ENCODE data around the gene GRIFIN. TPM values are rescaled to one million over a fixed set of nuclear protein-coding genes. Genes with fewer than 3 reads are reported as not detected.

GRIFIN gene
- total RNA-seq, 4 donors from 2014 or later = not detected

DNA sequence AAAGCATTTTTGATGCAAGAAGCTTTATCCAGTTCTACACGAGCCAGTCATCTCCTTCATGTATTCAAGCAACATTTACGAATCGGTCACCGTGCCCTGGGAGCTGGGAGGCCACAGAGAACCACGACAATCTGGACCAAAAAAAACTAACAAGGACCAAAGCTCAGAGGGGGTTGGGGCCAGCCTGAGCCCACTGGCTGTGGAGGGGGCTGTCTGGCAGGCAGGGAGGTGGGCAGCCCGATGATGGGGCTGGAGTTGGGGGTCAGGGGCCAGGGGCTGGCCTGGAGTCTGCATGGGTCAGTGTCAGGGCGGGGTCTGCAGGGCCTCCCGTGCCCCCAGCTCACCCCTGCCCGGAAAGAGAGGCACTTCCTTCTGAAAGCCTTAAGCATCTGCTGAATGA lies 12.5 kb upstream of the GRIFIN start:
- WGBS, 2 donors = 56 to 67% methylated on average over 1 to 7 of the region's 9 CpGs
- intact Hi-C loops (cut with DNase I) = no loop called here
- Histone ChIP-seq H3K36me3 (no peaks in the 10 kb centered on the region), H3K27me3 (peaks cover 0 to 50% (median 0%) of the 10 kb centered on the region in 4 donors), H3K4me3 (no peak overlapping the region), H3K4me1 (peaks cover 3 to 44% (median 28%) of the 10 kb centered on the region in 3 donors), H3K27ac (peak overlapping the region in 3 of 4 donors; percentile 35 to 78 (median 60)), H3K9me3 (no peaks in the 10 kb centered on the region)
- DNase-seq = no peak
- no peak for TF ChIP-seq POLR2A (IDR thresholded peaks at IDR 0.05)
- TF ChIP-seq, protein P1, sequence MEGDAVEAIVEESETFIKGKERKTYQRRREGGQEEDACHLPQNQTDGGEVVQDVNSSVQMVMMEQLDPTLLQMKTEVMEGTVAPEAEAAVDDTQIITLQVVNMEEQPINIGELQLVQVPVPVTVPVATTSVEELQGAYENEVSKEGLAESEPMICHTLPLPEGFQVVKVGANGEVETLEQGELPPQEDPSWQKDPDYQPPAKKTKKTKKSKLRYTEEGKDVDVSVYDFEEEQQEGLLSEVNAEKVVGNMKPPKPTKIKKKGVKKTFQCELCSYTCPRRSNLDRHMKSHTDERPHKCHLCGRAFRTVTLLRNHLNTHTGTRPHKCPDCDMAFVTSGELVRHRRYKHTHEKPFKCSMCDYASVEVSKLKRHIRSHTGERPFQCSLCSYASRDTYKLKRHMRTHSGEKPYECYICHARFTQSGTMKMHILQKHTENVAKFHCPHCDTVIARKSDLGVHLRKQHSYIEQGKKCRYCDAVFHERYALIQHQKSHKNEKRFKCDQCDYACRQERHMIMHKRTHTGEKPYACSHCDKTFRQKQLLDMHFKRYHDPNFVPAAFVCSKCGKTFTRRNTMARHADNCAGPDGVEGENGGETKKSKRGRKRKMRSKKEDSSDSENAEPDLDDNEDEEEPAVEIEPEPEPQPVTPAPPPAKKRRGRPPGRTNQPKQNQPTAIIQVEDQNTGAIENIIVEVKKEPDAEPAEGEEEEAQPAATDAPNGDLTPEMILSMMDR (IDR thresholded peaks at IDR 0.05) = no peak

DNA sequence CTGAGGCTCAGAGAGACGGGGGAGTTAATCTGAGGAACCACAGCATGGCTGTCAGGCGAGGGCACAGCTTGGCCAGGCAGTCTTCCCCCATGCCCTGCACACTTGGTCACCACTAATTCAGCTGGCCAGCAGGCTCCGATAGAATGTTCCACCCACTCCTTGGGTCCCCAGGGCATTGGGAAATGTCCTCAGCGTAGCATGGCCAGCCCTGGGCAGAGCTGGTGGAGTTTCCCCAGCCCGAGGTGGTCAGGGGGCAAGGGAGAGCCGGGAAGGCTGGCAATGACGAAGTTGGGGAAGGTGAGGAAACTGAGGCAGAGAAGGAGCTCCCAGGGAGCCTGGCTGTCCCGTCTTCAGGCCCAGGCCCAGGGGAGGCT lies 12.1 kb upstream of the GRIFIN start:
- H3K27ac ChIP-seq = peak overlapping the region in 3 of 4 donors; percentile 35 to 78 (median 60)
- no peak for DNase-seq
- H3K36me3 ChIP-seq = no peaks in the 10 kb centered on the region
- no peak overlapping the region for H3K4me3 ChIP-seq
- H3K9me3 ChIP-seq = peaks cover 0 to 3% (median 1%) of the 10 kb centered on the region in 3 donors
- H3K27me3 ChIP-seq = peaks cover 0 to 52% (median 0%) of the 10 kb centered on the region in 4 donors
- no peak for TF ChIP-seq POLR2A (IDR thresholded peaks at IDR 0.05)
- TF ChIP-seq, protein P1 (IDR thresholded peaks at IDR 0.05) = no peak
- 69 to 71% methylated on average over 4 to 8 of the region's 8 CpGs for WGBS, 2 donors
- peaks cover 3 to 39% (median 23%) of the 10 kb centered on the region in 3 donors for H3K4me1 ChIP-seq
- intact Hi-C loops (cut with DNase I) = no loop called here

DNA sequence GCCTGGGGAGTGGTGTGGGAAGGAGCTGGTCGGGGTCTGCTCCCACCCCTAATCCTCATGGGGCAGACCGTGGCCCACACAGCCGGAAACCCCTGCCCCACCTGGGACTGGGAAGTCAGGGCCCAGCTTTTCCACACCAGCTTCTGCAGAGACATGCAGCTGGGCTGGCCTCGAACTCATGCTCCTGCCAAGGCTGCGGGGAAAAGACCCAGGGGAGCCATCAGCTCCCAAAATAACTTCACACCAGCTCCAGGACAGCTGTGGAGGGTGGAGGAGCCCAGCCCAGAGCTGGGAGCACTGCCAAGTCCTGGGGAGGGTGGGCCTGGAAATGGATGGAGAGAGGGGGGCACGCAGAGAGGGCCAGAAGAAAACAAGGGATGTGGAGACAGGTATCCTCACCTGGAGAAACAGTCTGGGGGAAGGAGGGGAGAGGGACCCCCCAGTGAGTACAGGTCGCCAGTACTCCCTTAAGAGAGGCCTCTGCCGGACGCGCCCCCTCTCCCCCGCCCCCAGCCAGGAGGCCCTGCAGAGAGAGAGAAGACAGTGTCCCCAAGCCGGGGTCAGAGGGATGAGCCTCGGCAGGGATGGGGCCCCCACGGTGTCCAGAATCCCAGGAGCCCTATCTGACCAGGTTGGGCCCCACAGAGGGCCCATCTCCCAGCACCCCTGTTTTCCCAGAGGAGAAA lies 11.5 kb upstream of the GRIFIN start:
- TF ChIP-seq POLR2A (IDR thresholded peaks at IDR 0.05) = no peak
- TF ChIP-seq, protein P1 (IDR thresholded peaks at IDR 0.05) = no peak
- peaks cover 0 to 52% (median 0%) of the 10 kb centered on the region in 4 donors for H3K27me3 ChIP-seq
- peaks cover 3 to 36% (median 19%) of the 10 kb centered on the region in 3 donors for H3K4me1 ChIP-seq
- H3K4me3 ChIP-seq = no peak overlapping the region
- H3K36me3 ChIP-seq = no peaks in the 10 kb centered on the region
- WGBS, 2 donors = 44 to 55% methylated on average over 6 to 8 of the region's 14 CpGs
- intact Hi-C loops (cut with DNase I) = no loop called here
- peak overlapping the region in 3 of 4 donors; percentile 35 to 78 (median 60) for H3K27ac ChIP-seq
- no peak for DNase-seq
- peaks cover 0 to 8% (median 7%) of the 10 kb centered on the region in 3 donors for H3K9me3 ChIP-seq

DNA sequence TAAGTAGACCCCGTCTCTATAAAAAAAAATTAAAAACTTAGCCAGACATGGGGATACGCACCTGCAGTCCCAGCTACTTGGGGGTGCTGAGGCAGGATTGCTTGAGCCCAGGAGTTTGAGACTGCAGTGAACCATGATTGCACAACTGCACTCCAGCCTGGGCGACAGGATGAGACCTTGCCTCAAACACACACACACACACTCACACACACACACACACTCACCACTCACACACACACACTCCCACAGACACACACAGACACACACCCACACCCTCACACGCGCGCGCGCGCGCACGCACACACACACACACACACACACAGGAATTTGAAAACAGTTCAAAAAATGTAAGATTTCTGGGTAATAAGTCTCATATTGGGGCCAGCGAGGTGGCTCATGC lies 8.7 kb upstream of the GRIFIN start:
- intact Hi-C loops (cut with DNase I) = no loop called here
- 69 to 87% methylated on average over 8 to 12 of the region's 12 CpGs for WGBS, 2 donors
- H3K4me1 ChIP-seq = peaks cover 3 to 29% (median 18%) of the 10 kb centered on the region in 3 donors
- H3K27ac ChIP-seq = no peak overlapping the region
- no peak overlapping the region for H3K4me3 ChIP-seq
- no peaks in the 10 kb centered on the region for H3K36me3 ChIP-seq
- TF ChIP-seq, protein P1 (IDR thresholded peaks at IDR 0.05) = no peak
- DNase-seq = no peak
- H3K9me3 ChIP-seq = peaks cover 0 to 14% (median 9%) of the 10 kb centered on the region in 3 donors
- peaks cover 0 to 75% (median 0%) of the 10 kb centered on the region in 4 donors for H3K27me3 ChIP-seq

- peaks cover 0 to 14% (median 9%) of the 10 kb centered on the region in 3 donors for H3K9me3 ChIP-seq
- H3K4me3 ChIP-seq = no peak overlapping the region
- H3K36me3 ChIP-seq = no peaks in the 10 kb centered on the region
- no peak for DNase-seq
- H3K27ac ChIP-seq = no peak overlapping the region
- peaks cover 0 to 80% (median 0%) of the 10 kb centered on the region in 4 donors for H3K27me3 ChIP-seq
- peaks cover 3 to 23% (median 18%) of the 10 kb centered on the region in 3 donors for H3K4me1 ChIP-seq
- WGBS, 2 donors = 54 to 68% methylated on average over 4 to 5 of the region's 5 CpGs
- TF ChIP-seq POLR2A (IDR thresholded peaks at IDR 0.05) = no peak
- TF ChIP-seq, protein P1 (IDR thresholded peaks at IDR 0.05) = no peak
- intact Hi-C loops (cut with DNase I) = no loop called here
Observed at GRCh38 chr7:2483494-2483893, 7.3 kb upstream of the GRIFIN start.
